ES-I3 (cell line): ENCODE data around the gene GLTPD2.
"Not testable (repeated sequence)": the region's sequence is repeated elsewhere in the genome, so short reads cannot be mapped to it uniquely, and the experiment has no call there.

Experiments used
- H3K36me3 ChIP-seq: 2 replicates; pipeline ENCODE4 v1.6.1; 2013; ENCODE audit warnings: mild to moderate bottlenecking, low read length, control low read depth, moderate library complexity; ENCODE audit not compliant: insufficient read depth
- H3K4me1 ChIP-seq: 2 replicates; pipeline ENCODE4 v1.6.1; 2013; ENCODE audit warnings: mild to moderate bottlenecking, control low read depth, low read length; ENCODE audit not compliant: insufficient read depth
- H3K9ac ChIP-seq: 2 replicates; pipeline ENCODE4 v1.6.1; 2013; ENCODE audit warnings: low read depth, mild to moderate bottlenecking, low read length, moderate library complexity
- H3K9me3 ChIP-seq: 2 replicates; pipeline ENCODE4 v1.6.1; 2013; ENCODE audit warnings: mild to moderate bottlenecking, low read length, moderate library complexity; ENCODE audit not compliant: control insufficient read depth, insufficient read depth

Gene GLTPD2

DNA sequence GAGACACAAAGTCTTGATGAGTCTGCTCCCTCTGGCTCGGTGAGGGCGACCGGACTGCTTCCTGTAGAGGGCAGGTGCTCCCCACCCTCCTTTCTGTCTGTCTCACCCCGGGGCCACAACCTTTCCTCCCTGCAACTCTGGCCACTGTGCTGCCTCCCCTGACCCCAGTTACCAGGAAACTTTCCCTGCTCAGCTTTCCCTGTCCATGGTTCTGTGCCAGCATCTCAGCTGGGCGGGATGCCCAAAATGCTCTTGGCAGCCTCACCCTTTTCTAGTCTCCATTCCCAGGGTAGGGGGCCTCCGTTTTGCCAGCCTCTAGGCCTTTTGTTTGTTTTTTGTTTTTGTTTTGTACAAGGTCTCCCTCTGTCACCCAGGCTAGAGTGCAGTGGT lies 19.6 kb downstream of the GLTPD2 start:
- Histone ChIP-seq H3K36me3 (peaks cover 5% of the 10 kb centered on the region), H3K9ac (no peak overlapping the region), H3K9me3 (no peaks in the 10 kb centered on the region), H3K4me1 (no peaks in the 10 kb centered on the region; the same call in 1 of the 2 replicates)

DNA sequence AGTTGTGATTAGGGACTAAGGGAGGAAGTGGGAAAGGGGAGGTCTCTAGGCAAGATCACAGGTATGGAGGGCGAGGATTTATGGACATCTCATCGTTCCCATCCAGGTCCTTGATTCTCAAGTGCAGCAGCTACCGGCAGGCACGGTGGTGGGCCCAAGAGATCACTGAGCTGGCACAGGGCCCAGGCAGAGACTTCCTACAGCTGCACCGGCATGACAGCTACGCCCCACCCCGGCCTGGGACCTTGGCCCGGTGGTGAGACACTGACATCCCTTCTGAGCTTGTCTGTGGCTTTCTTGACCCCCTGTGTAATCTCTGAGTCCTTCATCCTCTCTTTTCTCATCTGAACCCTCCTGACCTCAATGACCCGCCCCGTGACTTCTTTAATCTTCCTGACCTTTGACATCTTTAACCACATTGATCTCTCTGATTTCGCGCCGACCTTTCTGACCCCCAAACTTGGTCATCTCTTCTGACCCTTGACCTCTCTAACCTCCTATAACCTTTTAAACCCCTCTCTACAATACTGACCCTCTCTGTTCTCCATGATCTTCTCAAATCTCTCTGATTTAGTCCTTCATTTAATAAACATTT lies 22.0 kb downstream of the GLTPD2 start:
- peaks cover 5% of the 10 kb centered on the region for H3K36me3 ChIP-seq
- no peaks in the 10 kb centered on the region for H3K9me3 ChIP-seq
- H3K4me1 ChIP-seq = no peaks in the 10 kb centered on the region; the same call in 1 of the 2 replicates
- H3K9ac ChIP-seq = no peak overlapping the region

DNA sequence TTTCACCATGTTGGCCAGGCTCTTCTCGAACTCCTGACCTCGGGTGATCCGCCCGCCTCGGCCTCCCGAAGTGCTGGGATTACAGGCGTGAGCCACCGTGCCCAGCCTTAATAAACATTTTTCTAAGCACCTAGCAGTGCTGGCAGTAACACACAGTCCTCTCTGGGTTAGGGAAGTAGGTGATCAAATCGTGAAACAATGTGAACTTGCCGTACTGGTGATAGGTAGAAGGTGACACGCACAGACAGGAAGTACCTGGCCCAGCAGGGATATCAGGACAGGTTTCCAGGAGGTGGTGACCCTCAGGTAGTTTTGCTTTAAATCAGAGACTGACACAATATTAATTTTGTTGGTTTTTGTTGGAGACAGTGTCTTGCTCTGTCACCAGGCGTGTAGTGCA lies 22.7 kb downstream of the GLTPD2 start:
- H3K4me1 ChIP-seq = no peaks in the 10 kb centered on the region; the same call in 1 of the 2 replicates
- peaks cover 5% of the 10 kb centered on the region for H3K36me3 ChIP-seq
- no peaks in the 10 kb centered on the region for H3K9me3 ChIP-seq
- H3K9ac ChIP-seq = no peak overlapping the region

DNA sequence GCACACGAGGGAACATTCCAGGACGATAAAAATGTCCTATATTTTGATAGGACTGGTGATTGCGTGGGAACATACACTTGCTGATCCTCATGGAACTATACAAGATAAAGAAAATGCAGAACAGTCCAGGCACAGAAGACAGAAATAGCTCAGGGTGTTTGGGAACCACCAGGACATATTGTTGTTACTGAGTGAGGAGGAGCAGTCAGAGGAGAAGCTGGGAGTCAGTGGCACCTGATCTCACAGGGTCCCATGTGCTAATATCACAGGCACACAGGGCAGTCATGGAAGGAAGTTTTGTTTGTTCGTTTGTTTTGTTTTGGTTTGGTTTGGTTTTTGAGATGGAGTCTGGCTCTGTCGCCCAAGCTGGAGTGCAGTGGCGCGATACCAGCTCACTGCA lies 23.9 kb downstream of the GLTPD2 start:
- no peak overlapping the region for H3K9ac ChIP-seq
- no peaks in the 10 kb centered on the region; the same call in 1 of the 2 replicates for H3K4me1 ChIP-seq
- H3K36me3 ChIP-seq = peaks cover 5% of the 10 kb centered on the region

DNA sequence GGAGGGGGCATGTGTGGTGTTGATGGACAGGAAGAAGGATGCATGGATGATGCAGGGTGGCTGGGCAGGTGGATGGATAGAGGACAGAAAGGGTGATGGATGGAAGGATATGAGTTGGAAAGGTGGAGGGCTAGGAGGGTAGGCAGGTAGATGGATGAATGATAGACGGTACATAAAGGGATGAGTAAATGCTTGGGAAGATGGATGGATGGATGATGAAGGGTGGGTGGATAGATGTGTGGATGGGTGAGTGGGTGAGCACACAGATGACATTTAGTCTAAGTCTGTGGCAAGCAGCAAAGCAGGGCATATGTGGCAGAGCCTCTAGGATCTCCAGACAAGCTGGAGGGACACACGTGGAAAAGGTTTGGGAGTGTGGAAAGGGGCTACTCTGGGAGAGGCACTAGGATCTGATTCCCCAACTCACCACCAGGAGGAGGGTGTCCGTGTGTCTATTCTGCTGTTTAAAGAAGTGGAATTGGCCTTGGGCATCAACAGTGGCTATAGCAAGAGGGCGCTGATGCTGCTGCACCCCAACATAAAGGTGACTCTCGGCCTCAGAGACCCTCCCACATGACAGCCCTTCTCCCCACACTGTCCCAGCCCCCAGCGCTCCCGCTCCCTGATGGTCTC lies 26.4 kb downstream of the GLTPD2 start:
- H3K36me3 ChIP-seq = no peaks in the 10 kb centered on the region; the same call in 1 of the 2 replicates

More for the DNA sequence above, 23.9 kb downstream of the GLTPD2 start:
- H3K9me3 ChIP-seq = no peaks in the 10 kb centered on the region

DNA sequence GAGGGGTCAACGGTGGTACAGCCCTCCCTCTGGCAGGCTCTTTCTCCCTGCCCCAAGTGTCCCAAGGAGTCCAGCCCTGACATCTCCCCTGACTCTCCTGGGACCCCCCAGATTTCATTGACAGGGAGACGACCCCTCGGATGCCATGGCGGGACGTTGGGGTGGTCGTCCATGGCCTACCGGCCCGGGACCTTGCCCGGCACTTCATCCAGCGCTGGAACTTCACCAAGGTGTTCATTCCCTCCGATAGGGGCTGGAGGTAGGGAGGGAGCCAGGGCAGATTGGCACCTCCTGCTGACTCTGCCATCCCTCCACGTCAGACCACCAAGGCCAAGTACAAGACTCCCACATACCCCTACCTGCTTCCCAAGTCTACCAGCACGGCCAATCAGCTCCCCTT lies 28.1 kb downstream of the GLTPD2 start:
- no peaks in the 10 kb centered on the region for H3K9me3 ChIP-seq
- H3K9ac ChIP-seq = no peak overlapping the region
- no peaks in the 10 kb centered on the region for H3K4me1 ChIP-seq
- H3K36me3 ChIP-seq = no peaks in the 10 kb centered on the region

More for the DNA sequence above, 26.4 kb downstream of the GLTPD2 start:
- Histone ChIP-seq H3K9ac (no peak overlapping the region), H3K4me1 (no peaks in the 10 kb centered on the region), H3K9me3 (no peaks in the 10 kb centered on the region)

DNA sequence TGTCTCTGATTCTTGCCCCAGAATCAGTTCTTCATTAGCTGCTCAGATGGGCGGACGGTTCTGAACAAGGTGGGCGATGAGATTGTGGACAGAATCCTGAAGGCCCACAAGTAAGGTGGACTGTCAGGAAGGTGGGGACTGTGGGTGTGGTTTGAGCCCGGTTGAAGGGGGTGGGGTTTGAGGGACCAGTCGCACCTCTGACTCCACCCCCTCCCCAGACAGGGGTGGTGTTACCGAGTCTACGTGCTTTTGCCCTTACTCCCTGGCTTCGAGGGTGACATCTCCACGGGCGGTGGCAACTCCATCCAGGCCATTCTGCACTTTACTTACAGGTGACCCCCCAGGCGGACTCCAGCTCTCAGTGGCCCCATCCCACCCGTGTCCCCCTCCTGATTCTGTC lies 29.5 kb downstream of the GLTPD2 start:
- Histone ChIP-seq H3K9ac (no peak overlapping the region), H3K36me3 (no peaks in the 10 kb centered on the region), H3K4me1 (no peaks in the 10 kb centered on the region), H3K9me3 (no peaks in the 10 kb centered on the region)

DNA sequence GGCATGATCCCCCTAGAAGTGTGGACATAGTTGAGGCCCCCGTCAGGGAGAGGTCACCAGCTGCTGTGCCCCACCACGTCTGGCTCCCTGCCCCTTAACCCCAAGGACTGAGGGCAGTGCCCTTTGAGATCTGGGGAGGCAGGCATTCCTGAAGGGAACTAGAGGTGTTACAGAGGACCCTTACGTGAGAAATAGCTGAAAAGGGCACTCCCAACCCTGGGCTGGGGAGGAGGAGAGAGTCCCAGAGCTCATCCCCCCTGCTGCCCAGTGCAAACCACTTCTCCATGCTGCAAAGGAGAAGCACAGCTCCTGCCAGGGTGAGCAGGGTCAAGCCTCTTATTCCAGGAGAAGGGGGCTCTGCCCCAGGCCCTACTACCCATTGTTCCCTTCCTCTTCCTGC lies 34.1 kb downstream of the GLTPD2 start:
- Histone ChIP-seq H3K4me1 (0 out of 2 replicates have a peak, but pooled peaks cover 4% of the 10 kb centered on the region), H3K36me3 (no peaks in the 10 kb centered on the region), H3K9ac (no peak overlapping the region), H3K9me3 (no peaks in the 10 kb centered on the region)

DNA sequence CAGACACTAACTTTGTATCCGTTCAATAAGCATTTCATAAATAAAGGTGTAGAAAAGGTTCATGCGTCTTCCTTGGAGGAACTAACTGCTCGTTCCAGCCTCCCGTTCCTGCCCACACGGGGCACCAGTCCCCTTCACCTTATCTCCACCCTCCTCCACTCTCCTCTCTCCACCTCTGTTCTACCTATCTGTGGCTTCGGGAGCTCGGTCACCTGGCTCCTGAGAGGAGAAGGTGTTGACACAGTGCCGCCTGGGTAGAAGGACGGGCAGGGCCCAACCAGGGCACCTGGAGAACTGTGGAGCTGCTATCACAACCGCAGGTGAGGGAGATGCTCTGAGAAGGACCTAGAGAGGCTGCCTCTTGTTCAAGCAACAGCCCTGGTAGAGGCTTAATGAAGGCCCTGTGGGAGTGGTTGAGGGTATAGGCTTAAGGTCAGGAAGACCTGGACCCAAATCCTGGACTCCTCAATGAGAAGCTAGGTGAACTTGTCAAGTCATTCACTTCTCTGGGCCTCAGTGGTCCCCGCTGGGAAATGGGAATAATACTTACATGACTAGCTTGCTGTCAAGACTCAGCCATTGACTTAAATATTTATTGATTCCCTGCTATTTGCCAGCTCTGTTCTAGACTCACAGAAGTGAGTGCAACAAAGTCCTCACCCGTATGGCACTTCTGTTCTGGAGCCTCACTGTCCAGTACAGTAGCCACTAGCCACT lies 34.8 kb downstream of the GLTPD2 start:
- Histone ChIP-seq H3K9ac (no peak overlapping the region), H3K36me3 (no peaks in the 10 kb centered on the region)

DNA sequence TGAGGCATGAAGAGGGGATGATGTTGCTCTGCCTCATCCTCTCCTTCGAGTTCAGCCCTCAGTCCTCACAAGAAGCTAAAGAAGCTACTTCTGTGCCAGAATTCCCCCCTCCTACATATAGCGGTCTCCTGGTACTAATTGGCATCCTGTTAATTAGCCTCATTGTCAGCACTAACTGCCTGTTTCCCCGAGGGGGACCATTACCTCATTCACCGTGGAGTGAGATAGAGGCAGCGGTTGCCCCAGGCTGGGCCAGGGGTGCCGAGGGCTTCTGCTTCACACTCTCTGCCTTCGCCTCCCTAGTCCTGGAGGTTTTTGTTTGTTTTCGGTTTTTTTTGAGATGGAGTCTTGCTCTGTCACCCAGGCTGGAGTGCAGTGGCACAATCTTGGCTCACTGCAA lies 38.6 kb downstream of the GLTPD2 start:
- Histone ChIP-seq H3K9me3 (no peaks in the 10 kb centered on the region), H3K36me3 (no peaks in the 10 kb centered on the region), H3K4me1 (0 out of 2 replicates have a peak, but pooled peaks cover 4% of the 10 kb centered on the region), H3K9ac (no peak overlapping the region; the same call in 1 of the 2 replicates)

More for the DNA sequence above, 34.8 kb downstream of the GLTPD2 start:
- H3K9me3 ChIP-seq = no peaks in the 10 kb centered on the region
- 0 out of 2 replicates have a peak, but pooled peaks cover 4% of the 10 kb centered on the region for H3K4me1 ChIP-seq

DNA sequence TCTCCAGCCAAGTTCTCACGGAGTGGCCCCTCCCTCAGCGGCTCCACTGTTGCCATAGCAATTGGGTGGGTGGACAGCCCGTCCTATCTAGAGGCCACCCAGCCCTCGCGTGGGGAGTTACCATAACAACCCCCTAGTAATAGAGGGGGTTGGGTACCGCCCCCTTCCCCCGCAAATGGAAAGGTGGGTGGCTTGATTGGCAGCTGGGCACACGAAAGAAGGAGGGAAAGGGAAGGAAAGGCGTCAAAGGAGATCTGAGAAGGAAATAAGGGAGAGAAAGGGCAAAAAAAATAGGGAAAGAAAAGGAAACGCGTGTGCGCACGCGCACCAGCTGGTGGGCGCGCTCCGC lies 44.0 kb downstream of the GLTPD2 start:
- peak overlapping the region; percentile 80 for H3K9ac ChIP-seq

DNA sequence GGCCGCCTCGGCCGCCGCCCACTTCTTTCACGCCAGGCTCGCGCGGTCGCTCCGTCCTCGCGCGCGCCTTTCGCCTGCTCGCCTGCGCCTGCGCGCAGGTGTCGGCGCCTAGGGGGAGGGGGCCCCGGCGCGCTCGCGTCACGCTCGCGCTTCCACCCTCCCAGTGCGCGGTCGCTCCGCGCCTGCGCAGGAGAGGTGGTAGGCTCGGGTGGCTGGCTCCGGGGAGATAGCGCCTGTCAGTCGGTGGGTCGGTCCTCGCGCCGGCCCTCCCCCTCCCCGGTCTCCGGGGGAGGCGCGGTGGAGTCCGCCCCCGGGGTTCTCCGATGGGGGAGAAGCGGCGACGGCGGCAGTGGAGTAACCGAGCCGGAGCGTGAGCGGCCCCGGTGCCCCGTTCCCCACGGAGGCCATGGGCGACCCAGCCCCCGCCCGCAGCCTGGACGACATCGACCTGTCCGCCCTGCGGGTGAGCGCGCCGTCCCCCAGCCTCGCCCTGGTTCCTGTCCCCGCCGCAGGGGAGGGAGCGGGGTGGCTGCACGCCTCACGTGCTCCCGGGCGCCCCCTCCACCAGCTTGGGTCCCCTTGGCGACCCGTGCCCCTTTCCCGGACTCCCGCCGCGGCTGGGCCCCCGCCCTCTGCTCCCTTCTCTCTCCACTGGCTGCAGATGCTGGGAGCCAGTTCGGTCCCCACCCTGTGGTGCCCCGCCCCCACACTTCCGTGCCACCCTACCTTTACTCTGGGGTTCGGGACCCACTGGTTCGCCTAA lies 44.6 kb downstream of the GLTPD2 start, which contains the start of gene MINK1:
Gene MINK1, plus strand, starts transcription at position 163 of the 763 bp plus-strand sequence. Its CDS starts 244 bp downstream, at position 407.
- H3K36me3 ChIP-seq = peaks cover 7% of the 10 kb centered on the region; the same call in 1 of the 2 replicates
- no peaks in the 10 kb centered on the region for H3K9me3 ChIP-seq
- H3K4me1 ChIP-seq = peaks cover 12% of the 10 kb centered on the region
- peak within 1 kb of the TSS; percentile 80 for H3K9ac ChIP-seq

More for the DNA sequence above, 44.0 kb downstream of the GLTPD2 start:
- H3K4me1 ChIP-seq = peaks cover 12% of the 10 kb centered on the region
- H3K36me3 ChIP-seq, H3K9me3 ChIP-seq: not testable (repeated sequence)

DNA sequence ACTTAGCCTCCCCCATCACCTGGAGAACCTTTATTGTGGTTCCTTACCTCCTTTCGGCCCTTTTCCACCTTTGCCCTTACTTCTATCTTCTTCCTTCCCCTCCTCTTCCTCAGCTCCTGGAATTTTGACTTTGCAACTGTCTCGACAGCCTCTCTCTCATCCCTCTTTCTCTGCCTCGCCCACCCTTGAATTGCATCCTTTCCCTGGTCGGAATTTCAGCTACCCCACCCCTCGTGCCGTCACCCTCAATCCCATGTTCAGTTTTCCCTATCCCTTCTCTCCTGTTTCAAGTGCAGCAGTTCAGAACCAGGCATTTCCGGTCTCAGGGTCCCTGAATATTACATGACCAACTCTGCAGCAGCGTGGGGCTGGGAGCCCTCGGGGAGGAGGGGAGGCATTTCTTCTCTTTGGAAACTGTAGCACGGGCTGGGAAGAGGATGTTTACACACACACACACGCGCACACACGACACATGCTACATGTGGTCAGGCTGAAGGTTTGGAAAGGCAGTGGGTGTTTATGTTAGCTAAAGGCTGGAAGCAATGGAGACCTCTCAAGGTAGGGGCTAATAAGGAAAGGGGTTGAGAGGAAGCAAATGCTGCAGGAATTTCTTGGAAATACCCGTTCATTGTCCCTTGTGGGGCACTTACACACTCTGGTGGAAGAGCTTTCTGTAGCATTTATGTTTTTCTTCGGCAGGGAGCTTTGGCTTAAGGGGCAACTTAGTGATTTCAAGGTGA lies 45.3 kb downstream of the GLTPD2 start:
- Histone ChIP-seq H3K9ac (peak overlapping the region; percentile 80), H3K9me3 (no peaks in the 10 kb centered on the region), H3K4me1 (peaks cover 12% of the 10 kb centered on the region), H3K36me3 (peaks cover 7% of the 10 kb centered on the region; the same call in 1 of the 2 replicates)
